Neural progenitor cell (in vitro differentiated cells): ENCODE data around the gene ATP13A4. TPM values are rescaled to one million over a fixed set of nuclear protein-coding genes. Genes with fewer than 3 reads are reported as not detected.

Source experiments
- DNase-seq: peaks from one replicate; pipeline ENCODE4 v3.0.0-alpha.2; 2016; ENCODE audit warnings: low spot score
- H2AFZ ChIP-seq: fragments of 200-600 bp; sonication (generic); replicated peaks from 2 replicates; pipeline ENCODE4 v1.6.1; 2016; ENCODE audit warnings: antibody characterized with exemption
- H3F3A ChIP-seq: fragments of 200-600 bp; sonication (generic); 2 replicates; pipeline ENCODE4 v1.6.1; 2016; ENCODE audit warnings: antibody characterized with exemption, low read depth
- H3K27ac ChIP-seq: fragments of 200-600 bp; sonication (generic); 2 replicates; pipeline ENCODE4 v1.5.1; 2016; ENCODE audit warnings: mild to moderate bottlenecking
- H3K27me3 ChIP-seq: fragments of 200-600 bp; sonication (generic); 2 replicates; pipeline ENCODE4 v1.6.1; 2016; ENCODE audit warnings: mild to moderate bottlenecking, moderate library complexity
- H3K36me3 ChIP-seq: fragments of 200-600 bp; sonication (generic); 2 replicates; pipeline ENCODE4 v1.5.1; 2016
- H3K4me1 ChIP-seq: fragments of 200-600 bp; sonication (generic); 2 replicates; pipeline ENCODE4 v1.6.1; 2016; ENCODE audit warnings: mixed run types
- H3K4me2 ChIP-seq: fragments of 200-600 bp; sonication (generic); 2 replicates; pipeline ENCODE4 v1.6.1; 2016
- H3K4me3 ChIP-seq: fragments of 200-600 bp; sonication (generic); 2 replicates; pipeline ENCODE4 v1.5.1; 2016
- H3K79me2 ChIP-seq: fragments of 200-600 bp; sonication (generic); 2 replicates; pipeline ENCODE4 v1.6.1; 2016; ENCODE audit warnings: low read depth
- H3K9ac ChIP-seq: fragments of 200-600 bp; sonication (generic); 2 replicates; pipeline ENCODE4 v1.6.1; 2016
- H3K9me3 ChIP-seq: fragments of 200-600 bp; sonication (generic); 2 replicates; pipeline ENCODE4 v1.5.1; 2016; ENCODE audit warnings: low read depth
- H4K20me1 ChIP-seq: fragments of 200-600 bp; sonication (generic); 2 replicates; pipeline ENCODE4 v1.6.1; 2016; ENCODE audit warnings: low read depth
- H3K27ac Mint-ChIP-seq: 3 replicates; pipeline ENCODE4 v1.8.0; 2021; ENCODE audit warnings: mixed read lengths
- H3K27me3 Mint-ChIP-seq: 2 replicates; pipeline ENCODE4 v1.8.0; 2022; ENCODE audit warnings: low read depth, mild to moderate bottlenecking, inconsistent platforms, moderate library complexity, mixed read lengths; ENCODE audit not compliant: insufficient read depth
- H3K36me3 Mint-ChIP-seq: 3 replicates; pipeline ENCODE4 v1.8.0; 2021; ENCODE audit warnings: mixed read lengths
- H3K4me1 Mint-ChIP-seq: 3 replicates; pipeline ENCODE4 v1.8.0; 2021; ENCODE audit warnings: mixed read lengths
- H3K4me3 Mint-ChIP-seq: 3 replicates; pipeline ENCODE4 v1.8.0; 2021; ENCODE audit warnings: mild to moderate bottlenecking, moderate library complexity, mixed read lengths
- H3K9me3 Mint-ChIP-seq: 3 replicates; pipeline ENCODE4 v1.8.0; 2020; ENCODE audit warnings: mixed read lengths
- CTCF ChIP-seq: fragments of 200-600 bp; sonication (generic); IDR thresholded peaks from 2 replicates; pipeline ENCODE4 v1.5.1; 2017; ENCODE audit warnings: antibody characterized with exemption, mild to moderate bottlenecking
- EZH2 ChIP-seq: fragments of 200-600 bp; sonication (generic); IDR thresholded peaks from 2 replicates; pipeline ENCODE4 v1.6.1; 2017; ENCODE audit warnings: antibody characterized with exemption, mild to moderate bottlenecking, moderate library complexity
- EZH2phosphoT487 ChIP-seq: fragments of 200-600 bp; sonication (generic); IDR thresholded peaks from 2 replicates; pipeline ENCODE4 v1.6.1; 2017; ENCODE audit warnings: antibody characterized with exemption
- total RNA-seq: library from RNA; depleted of rRNA; stranded (reverse); fragments of >200 nt; gene quantifications from 2 replicates; pipeline ENCODE4 v1.2.3, GENCODE V29; 2015; ENCODE audit warnings: low replicate concordance

The ATP13A4 gene
- total RNA-seq, 1 donor from 2014 or later, result 0.32 TPM

DNA sequence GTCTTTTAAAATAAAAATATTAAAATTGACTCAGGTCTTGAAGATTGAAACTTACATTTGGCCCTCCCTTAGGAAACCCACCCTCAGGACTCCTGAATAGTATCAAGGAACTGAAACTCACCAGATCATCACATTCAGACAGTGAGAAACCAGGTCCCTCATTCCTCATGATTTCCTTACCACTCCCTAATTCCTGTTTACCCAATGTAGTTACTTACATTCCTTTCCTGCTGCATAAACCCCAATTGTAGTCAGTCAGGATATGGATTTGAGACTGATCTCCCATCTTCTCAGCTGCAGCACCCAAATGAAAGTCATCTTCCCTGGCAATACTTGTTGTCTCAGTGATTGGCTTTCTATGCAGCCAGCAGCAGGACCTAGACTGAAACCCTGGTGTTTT lies 8.6 kb downstream of the ATP13A4 start:
- Histone ChIP-seq H3K4me3 (no peak overlapping the region), H3K36me3 (no peaks in the 10 kb centered on the region), H3K27ac (no peak overlapping the region), H3K4me2 (no peak overlapping the region), H3K27me3 (no peaks in the 10 kb centered on the region), H4K20me1 (no peaks in the 10 kb centered on the region), H3K79me2 (no peaks in the 10 kb centered on the region), H3F3A (no peaks in the 10 kb centered on the region), H3K9ac (no peak overlapping the region), H3K4me1 (peaks cover 13% of the 10 kb centered on the region), H3K9me3 (peaks cover 4% of the 10 kb centered on the region), H2AFZ (no peak overlapping the region)
- no peak for TF ChIP-seq EZH2phosphoT487
- TF ChIP-seq CTCF, result no peak
- no peak for TF ChIP-seq EZH2
- H3K4me3 Mint-ChIP-seq, result no peak overlapping the region
- H3K4me1 Mint-ChIP-seq, result peaks cover 6% of the 10 kb centered on the region
- H3K27me3 Mint-ChIP-seq, result no peaks in the 10 kb centered on the region
- no peak for DNase-seq
- no peaks in the 10 kb centered on the region for H3K36me3 Mint-ChIP-seq
- H3K27ac Mint-ChIP-seq, result no peak overlapping the region
- H3K9me3 Mint-ChIP-seq, result peaks cover 13% of the 10 kb centered on the region

DNA sequence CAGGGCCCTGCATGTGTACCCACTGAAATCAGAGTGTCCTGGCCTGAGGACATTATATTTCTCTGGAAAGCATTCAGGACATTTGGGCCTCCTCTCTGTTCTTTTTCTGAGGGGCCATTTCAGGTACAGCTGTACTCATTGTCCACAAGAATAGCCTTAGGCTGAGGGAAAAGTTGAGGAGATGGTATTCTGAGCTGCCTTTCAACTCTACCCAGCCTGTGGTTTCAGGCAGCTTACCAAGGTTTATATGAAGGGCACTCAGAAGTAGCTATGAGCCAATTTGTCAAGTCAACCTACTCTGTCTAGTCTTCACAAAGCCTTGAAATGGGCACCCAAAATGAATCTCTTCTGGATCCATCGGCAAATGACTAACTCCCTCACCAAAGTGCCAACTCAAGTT lies 9.4 kb downstream of the ATP13A4 start:
- Mint-ChIP-seq H3K4me1 (peaks cover 6% of the 10 kb centered on the region), H3K27ac (no peak overlapping the region), H3K27me3 (no peaks in the 10 kb centered on the region), H3K36me3 (no peaks in the 10 kb centered on the region), H3K9me3 (peaks cover 13% of the 10 kb centered on the region), H3K4me3 (no peak overlapping the region)
- no peak overlapping the region for H3K27ac ChIP-seq
- H3K4me1 ChIP-seq, result peaks cover 13% of the 10 kb centered on the region
- TF ChIP-seq CTCF, result no peak
- no peak for TF ChIP-seq EZH2
- TF ChIP-seq EZH2phosphoT487, result no peak
- H3K9ac ChIP-seq, result no peak overlapping the region
- H3K27me3 ChIP-seq, result no peaks in the 10 kb centered on the region
- H3K36me3 ChIP-seq, result no peaks in the 10 kb centered on the region
- no peak overlapping the region for H2AFZ ChIP-seq
- peaks cover 4% of the 10 kb centered on the region for H3K9me3 ChIP-seq
- H4K20me1 ChIP-seq, result no peaks in the 10 kb centered on the region
- H3K4me2 ChIP-seq, result no peak overlapping the region
- H3K4me3 ChIP-seq, result no peak overlapping the region
- no peak for DNase-seq
- H3K79me2 ChIP-seq, result no peaks in the 10 kb centered on the region
- H3F3A ChIP-seq, result no peaks in the 10 kb centered on the region

GRCh38 chr3:193544289-193544688 lies 10.4 kb downstream of the ATP13A4 start:
- Histone ChIP-seq H4K20me1 (no peaks in the 10 kb centered on the region), H3K4me3 (no peak overlapping the region), H3F3A (no peaks in the 10 kb centered on the region), H3K36me3 (no peaks in the 10 kb centered on the region), H3K4me2 (no peak overlapping the region), H3K27me3 (no peaks in the 10 kb centered on the region), H3K27ac (no peak overlapping the region), H3K4me1 (peaks cover 13% of the 10 kb centered on the region), H3K79me2 (no peaks in the 10 kb centered on the region), H3K9ac (no peak overlapping the region), H3K9me3 (peaks cover 4% of the 10 kb centered on the region), H2AFZ (no peak overlapping the region)
- no peak for TF ChIP-seq EZH2phosphoT487
- TF ChIP-seq CTCF, result no peak
- no peak for TF ChIP-seq EZH2
- Mint-ChIP-seq H3K4me3 (no peak overlapping the region), H3K4me1 (peaks cover 6% of the 10 kb centered on the region), H3K36me3 (no peaks in the 10 kb centered on the region), H3K27ac (no peak overlapping the region), H3K9me3 (peaks cover 13% of the 10 kb centered on the region), H3K27me3 (no peaks in the 10 kb centered on the region)
- no peak for DNase-seq
